GM23338 (cell line): ENCODE results near the gene FXYD7. TPM values are rescaled to one million over a fixed set of nuclear protein-coding genes. Genes with fewer than 3 reads are reported as not detected.

Source experiments
- ATAC-seq: fragments of 200-7000 bp; cut with Tn5 transposase; 3 replicates; pipeline ENCODE4 v1.9.1; 2020
- DNase-seq: peaks from one replicate; pipeline ENCODE4 v3.0.0-alpha.2; 2015; ENCODE audit warnings: low spot score
- H2AFZ ChIP-seq: fragments of 200-600 bp; sonication (generic); 2 replicates; pipeline ENCODE4 v1.8.0; 2016; ENCODE audit warnings: antibody characterized with exemption, mild to moderate bottlenecking, moderate library complexity
- H3F3A ChIP-seq: fragments of 200-600 bp; sonication (generic); replicated peaks from 2 replicates; pipeline ENCODE4 v1.8.0; 2017; ENCODE audit warnings: antibody characterized with exemption, mixed run types, low read depth
- H3K27ac ChIP-seq: fragments of 200-600 bp; sonication (generic); 2 replicates; pipeline ENCODE4 v1.6.1; 2016; ENCODE audit warnings: low read depth
- H3K27me3 ChIP-seq: fragments of 200-600 bp; sonication (generic); 2 replicates; pipeline ENCODE4 v1.8.0; 2016; ENCODE audit warnings: mild to moderate bottlenecking, mixed run types, moderate library complexity; ENCODE audit not compliant: insufficient read depth
- H3K36me3 ChIP-seq: fragments of 200-600 bp; sonication (generic); 2 replicates; pipeline ENCODE4 v1.8.0; 2016; ENCODE audit warnings: mild to moderate bottlenecking; ENCODE audit not compliant: insufficient read depth
- H3K4me1 ChIP-seq: fragments of 200-600 bp; sonication (generic); 2 replicates; pipeline ENCODE4 v1.8.0; 2016; ENCODE audit warnings: mild to moderate bottlenecking, moderate library complexity; ENCODE audit not compliant: insufficient read depth
- H3K4me2 ChIP-seq: fragments of 200-600 bp; sonication (generic); 2 replicates; pipeline ENCODE4 v1.7.1; 2017; ENCODE audit warnings: mixed run types
- H3K4me3 ChIP-seq: fragments of 200-600 bp; sonication (generic); 2 replicates; pipeline ENCODE4 v1.6.1; 2016; ENCODE audit warnings: mixed run types
- H3K79me2 ChIP-seq: fragments of 200-600 bp; sonication (generic); replicated peaks from 2 replicates; pipeline ENCODE4 v1.8.0; 2017; ENCODE audit warnings: mild to moderate bottlenecking; ENCODE audit not compliant: insufficient read depth
- H3K9me2 ChIP-seq: fragments of 200-600 bp; sonication (generic); 2 replicates; pipeline ENCODE4 v1.8.0; 2017; ENCODE audit not compliant: insufficient read depth
- H4K20me1 ChIP-seq: fragments of 200-600 bp; sonication (generic); replicated peaks from 2 replicates; pipeline ENCODE4 v1.8.0; 2017; ENCODE audit warnings: mild to moderate bottlenecking; ENCODE audit not compliant: insufficient read depth
- H3K27ac Mint-ChIP-seq: 2 replicates; pipeline ENCODE4 v1.8.0; 2020; ENCODE audit warnings: inconsistent platforms, mild to moderate bottlenecking, moderate library complexity, mixed read lengths
- H3K27me3 Mint-ChIP-seq: 3 replicates; pipeline ENCODE4 v1.8.0; 2022; ENCODE audit warnings: low read depth, mild to moderate bottlenecking, moderate library complexity, mixed read lengths, inconsistent platforms; ENCODE audit not compliant: insufficient read depth, poor library complexity
- H3K36me3 Mint-ChIP-seq: 3 replicates; pipeline ENCODE4 v1.8.0; 2021; ENCODE audit warnings: low read depth, mild to moderate bottlenecking, inconsistent platforms, moderate library complexity, mixed read lengths
- H3K4me1 Mint-ChIP-seq: 3 replicates; pipeline ENCODE4 v1.8.0; 2020; ENCODE audit warnings: mild to moderate bottlenecking, inconsistent platforms, mixed read lengths
- H3K4me3 Mint-ChIP-seq: 3 replicates; pipeline ENCODE4 v1.8.0; 2021; ENCODE audit warnings: moderate library complexity, mild to moderate bottlenecking, inconsistent platforms, mixed read lengths
- H3K9me3 Mint-ChIP-seq: 3 replicates; pipeline ENCODE4 v1.8.0; 2020; ENCODE audit warnings: moderate library complexity, mild to moderate bottlenecking, inconsistent platforms, mixed read lengths
- CREB1 ChIP-seq: fragments of 250-450 bp; sonication (Bioruptor Pico); IDR thresholded peaks from 2 replicates; pipeline ENCODE4 v1.5.0; 2020; ENCODE audit warnings: low read depth, mild to moderate bottlenecking, moderate library complexity
- EZH2 ChIP-seq: fragments of 200-600 bp; sonication (generic); IDR thresholded peaks from one replicate; pipeline ENCODE4 v1.8.0; 2017; ENCODE audit warnings: antibody characterized with exemption, mild to moderate bottlenecking, low read depth; ENCODE audit not compliant: unreplicated experiment
- EZH2phosphoT487 ChIP-seq: fragments of 200-600 bp; sonication (generic); IDR thresholded peaks from one replicate; pipeline ENCODE4 v1.8.1; 2018; ENCODE audit warnings: antibody characterized with exemption; ENCODE audit not compliant: unreplicated experiment
- JUNB ChIP-seq: IDR thresholded peaks from one replicate; pipeline ENCODE4 v1.6.1; 2016; ENCODE audit warnings: antibody characterized with exemption; ENCODE audit not compliant: unreplicated experiment
- NANOG ChIP-seq: IDR thresholded peaks from 2 replicates; pipeline ENCODE4 v1.6.1; 2016; ENCODE audit warnings: antibody characterized with exemption, borderline replicate concordance
- POLR2AphosphoS5 ChIP-seq: IDR thresholded peaks from 2 replicates; pipeline ENCODE4 v1.6.1; 2016; ENCODE audit warnings: antibody characterized with exemption, low read depth
- STAT1 ChIP-seq: IDR thresholded peaks from one replicate; pipeline ENCODE4 v1.6.1; 2016; ENCODE audit warnings: antibody characterized with exemption; ENCODE audit not compliant: unreplicated experiment
- ZNF114 ChIP-seq: fragments of 250-450 bp; sonication (Bioruptor Pico); IDR thresholded peaks from 2 replicates; pipeline ENCODE4 v1.5.0; 2020; ENCODE audit warnings: mild to moderate bottlenecking, moderate library complexity
- ZNF331 ChIP-seq: fragments of 250-450 bp; sonication (Bioruptor Pico); IDR thresholded peaks from 2 replicates; pipeline ENCODE4 v1.5.0; 2020; ENCODE audit warnings: low read depth, mild to moderate bottlenecking, moderate library complexity
- polyA plus RNA-seq: library from polyadenylated mRNA; unstranded; fragments of >200 nt; fragmentation: Nextera tagmentation; extraction: Ambion mirVana; gene quantifications from 2 replicates; pipeline ENCODE4 v1.2.1, GENCODE V29; 2016
- total RNA-seq: library from RNA; depleted of rRNA; stranded (reverse); fragments of >200 nt; shearing (Covaris generic); gene quantifications from 2 replicates; pipeline ENCODE4 v1.2.3, GENCODE V29; 2014
- TF ChIP-seq, protein P1 (sequence below): fragments of 250-450 bp; sonication (Bioruptor Pico); IDR thresholded peaks from 2 replicates; pipeline ENCODE4 v1.5.0; 2020; ENCODE audit warnings: mild to moderate bottlenecking, moderate library complexity
- TF ChIP-seq, protein P2 (sequence below): IDR thresholded peaks from one replicate; pipeline ENCODE4 v1.6.1; 2018; ENCODE audit warnings: antibody characterized with exemption; ENCODE audit not compliant: unreplicated experiment
- TF ChIP-seq, protein P3 (sequence below), 2 experiments: fragments of 200-600 bp in 1 of 2; sonication (generic) in 1 of 2; conservative IDR thresholded peaks; 2 replicates each; pipeline versions ENCODE4 v1.5.1 to v1.6.1; 2016 to 2017; ENCODE audit warnings: antibody characterized with exemption in 2 of 2, low read depth in 2 of 2, mild to moderate bottlenecking in 2 of 2, moderate library complexity in 1 of 2
- TF ChIP-seq, protein P4 (sequence below): IDR thresholded peaks from 2 replicates; pipeline ENCODE4 v1.6.1; 2016; ENCODE audit warnings: antibody characterized with exemption

FXYD7 gene
- total and polyA plus RNA-seq, 2 experiments from 2014 or later: 9.6 to 44.0 TPM

- TF ChIP-seq, protein P1, sequence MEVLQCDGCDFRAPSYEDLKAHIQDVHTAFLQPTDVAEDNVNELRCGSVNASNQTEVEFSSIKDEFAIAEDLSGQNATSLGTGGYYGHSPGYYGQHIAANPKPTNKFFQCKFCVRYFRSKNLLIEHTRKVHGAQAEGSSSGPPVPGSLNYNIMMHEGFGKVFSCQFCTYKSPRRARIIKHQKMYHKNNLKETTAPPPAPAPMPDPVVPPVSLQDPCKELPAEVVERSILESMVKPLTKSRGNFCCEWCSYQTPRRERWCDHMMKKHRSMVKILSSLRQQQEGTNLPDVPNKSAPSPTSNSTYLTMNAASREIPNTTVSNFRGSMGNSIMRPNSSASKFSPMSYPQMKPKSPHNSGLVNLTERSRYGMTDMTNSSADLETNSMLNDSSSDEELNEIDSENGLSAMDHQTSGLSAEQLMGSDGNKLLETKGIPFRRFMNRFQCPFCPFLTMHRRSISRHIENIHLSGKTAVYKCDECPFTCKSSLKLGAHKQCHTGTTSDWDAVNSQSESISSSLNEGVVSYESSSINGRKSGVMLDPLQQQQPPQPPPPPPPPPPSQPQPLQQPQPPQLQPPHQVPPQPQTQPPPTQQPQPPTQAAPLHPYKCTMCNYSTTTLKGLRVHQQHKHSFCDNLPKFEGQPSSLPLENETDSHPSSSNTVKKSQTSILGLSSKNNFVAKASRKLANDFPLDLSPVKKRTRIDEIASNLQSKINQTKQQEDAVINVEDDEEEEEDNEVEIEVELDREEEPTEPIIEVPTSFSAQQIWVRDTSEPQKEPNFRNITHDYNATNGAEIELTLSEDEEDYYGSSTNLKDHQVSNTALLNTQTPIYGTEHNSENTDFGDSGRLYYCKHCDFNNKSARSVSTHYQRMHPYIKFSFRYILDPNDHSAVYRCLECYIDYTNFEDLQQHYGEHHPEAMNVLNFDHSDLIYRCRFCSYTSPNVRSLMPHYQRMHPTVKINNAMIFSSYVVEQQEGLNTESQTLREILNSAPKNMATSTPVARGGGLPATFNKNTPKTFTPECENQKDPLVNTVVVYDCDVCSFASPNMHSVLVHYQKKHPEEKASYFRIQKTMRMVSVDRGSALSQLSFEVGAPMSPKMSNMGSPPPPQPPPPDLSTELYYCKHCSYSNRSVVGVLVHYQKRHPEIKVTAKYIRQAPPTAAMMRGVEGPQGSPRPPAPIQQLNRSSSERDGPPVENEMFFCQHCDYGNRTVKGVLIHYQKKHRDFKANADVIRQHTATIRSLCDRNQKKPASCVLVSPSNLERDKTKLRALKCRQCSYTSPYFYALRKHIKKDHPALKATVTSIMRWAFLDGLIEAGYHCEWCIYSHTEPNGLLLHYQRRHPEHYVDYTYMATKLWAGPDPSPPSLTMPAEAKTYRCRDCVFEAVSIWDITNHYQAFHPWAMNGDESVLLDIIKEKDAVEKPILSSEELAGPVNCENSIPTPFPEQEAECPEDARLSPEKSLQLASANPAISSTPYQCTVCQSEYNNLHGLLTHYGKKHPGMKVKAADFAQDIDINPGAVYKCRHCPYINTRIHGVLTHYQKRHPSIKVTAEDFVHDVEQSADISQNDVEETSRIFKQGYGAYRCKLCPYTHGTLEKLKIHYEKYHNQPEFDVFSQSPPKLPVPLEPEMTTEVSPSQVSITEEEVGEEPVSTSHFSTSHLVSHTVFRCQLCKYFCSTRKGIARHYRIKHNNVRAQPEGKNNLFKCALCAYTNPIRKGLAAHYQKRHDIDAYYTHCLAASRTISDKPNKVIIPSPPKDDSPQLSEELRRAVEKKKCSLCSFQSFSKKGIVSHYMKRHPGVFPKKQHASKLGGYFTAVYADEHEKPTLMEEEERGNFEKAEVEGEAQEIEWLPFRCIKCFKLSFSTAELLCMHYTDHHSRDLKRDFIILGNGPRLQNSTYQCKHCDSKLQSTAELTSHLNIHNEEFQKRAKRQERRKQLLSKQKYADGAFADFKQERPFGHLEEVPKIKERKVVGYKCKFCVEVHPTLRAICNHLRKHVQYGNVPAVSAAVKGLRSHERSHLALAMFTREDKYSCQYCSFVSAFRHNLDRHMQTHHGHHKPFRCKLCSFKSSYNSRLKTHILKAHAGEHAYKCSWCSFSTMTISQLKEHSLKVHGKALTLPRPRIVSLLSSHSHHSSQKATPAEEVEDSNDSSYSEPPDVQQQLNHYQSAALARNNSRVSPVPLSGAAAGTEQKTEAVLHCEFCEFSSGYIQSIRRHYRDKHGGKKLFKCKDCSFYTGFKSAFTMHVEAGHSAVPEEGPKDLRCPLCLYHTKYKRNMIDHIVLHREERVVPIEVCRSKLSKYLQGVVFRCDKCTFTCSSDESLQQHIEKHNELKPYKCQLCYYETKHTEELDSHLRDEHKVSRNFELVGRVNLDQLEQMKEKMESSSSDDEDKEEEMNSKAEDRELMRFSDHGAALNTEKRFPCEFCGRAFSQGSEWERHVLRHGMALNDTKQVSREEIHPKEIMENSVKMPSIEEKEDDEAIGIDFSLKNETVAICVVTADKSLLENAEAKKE (CRISPR knock-in tag): no peak
- TF ChIP-seq CREB1 (CRISPR knock-in tag) (no peak), EZH2 (no peak), POLR2AphosphoS5 (no peak), ZNF331 (no peak), NANOG (no peak), STAT1 (no peak), ZNF114 (no peak), EZH2phosphoT487 (no peak), JUNB (no peak)
- TF ChIP-seq, protein P2, sequence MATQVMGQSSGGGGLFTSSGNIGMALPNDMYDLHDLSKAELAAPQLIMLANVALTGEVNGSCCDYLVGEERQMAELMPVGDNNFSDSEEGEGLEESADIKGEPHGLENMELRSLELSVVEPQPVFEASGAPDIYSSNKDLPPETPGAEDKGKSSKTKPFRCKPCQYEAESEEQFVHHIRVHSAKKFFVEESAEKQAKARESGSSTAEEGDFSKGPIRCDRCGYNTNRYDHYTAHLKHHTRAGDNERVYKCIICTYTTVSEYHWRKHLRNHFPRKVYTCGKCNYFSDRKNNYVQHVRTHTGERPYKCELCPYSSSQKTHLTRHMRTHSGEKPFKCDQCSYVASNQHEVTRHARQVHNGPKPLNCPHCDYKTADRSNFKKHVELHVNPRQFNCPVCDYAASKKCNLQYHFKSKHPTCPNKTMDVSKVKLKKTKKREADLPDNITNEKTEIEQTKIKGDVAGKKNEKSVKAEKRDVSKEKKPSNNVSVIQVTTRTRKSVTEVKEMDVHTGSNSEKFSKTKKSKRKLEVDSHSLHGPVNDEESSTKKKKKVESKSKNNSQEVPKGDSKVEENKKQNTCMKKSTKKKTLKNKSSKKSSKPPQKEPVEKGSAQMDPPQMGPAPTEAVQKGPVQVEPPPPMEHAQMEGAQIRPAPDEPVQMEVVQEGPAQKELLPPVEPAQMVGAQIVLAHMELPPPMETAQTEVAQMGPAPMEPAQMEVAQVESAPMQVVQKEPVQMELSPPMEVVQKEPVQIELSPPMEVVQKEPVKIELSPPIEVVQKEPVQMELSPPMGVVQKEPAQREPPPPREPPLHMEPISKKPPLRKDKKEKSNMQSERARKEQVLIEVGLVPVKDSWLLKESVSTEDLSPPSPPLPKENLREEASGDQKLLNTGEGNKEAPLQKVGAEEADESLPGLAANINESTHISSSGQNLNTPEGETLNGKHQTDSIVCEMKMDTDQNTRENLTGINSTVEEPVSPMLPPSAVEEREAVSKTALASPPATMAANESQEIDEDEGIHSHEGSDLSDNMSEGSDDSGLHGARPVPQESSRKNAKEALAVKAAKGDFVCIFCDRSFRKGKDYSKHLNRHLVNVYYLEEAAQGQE: no peak
- TF ChIP-seq, protein P3, sequence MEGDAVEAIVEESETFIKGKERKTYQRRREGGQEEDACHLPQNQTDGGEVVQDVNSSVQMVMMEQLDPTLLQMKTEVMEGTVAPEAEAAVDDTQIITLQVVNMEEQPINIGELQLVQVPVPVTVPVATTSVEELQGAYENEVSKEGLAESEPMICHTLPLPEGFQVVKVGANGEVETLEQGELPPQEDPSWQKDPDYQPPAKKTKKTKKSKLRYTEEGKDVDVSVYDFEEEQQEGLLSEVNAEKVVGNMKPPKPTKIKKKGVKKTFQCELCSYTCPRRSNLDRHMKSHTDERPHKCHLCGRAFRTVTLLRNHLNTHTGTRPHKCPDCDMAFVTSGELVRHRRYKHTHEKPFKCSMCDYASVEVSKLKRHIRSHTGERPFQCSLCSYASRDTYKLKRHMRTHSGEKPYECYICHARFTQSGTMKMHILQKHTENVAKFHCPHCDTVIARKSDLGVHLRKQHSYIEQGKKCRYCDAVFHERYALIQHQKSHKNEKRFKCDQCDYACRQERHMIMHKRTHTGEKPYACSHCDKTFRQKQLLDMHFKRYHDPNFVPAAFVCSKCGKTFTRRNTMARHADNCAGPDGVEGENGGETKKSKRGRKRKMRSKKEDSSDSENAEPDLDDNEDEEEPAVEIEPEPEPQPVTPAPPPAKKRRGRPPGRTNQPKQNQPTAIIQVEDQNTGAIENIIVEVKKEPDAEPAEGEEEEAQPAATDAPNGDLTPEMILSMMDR (conservative IDR thresholded peaks at IDR 0.05; ENCODE audit: low read depth in 2 of 2): no peak
- TF ChIP-seq, protein P4, sequence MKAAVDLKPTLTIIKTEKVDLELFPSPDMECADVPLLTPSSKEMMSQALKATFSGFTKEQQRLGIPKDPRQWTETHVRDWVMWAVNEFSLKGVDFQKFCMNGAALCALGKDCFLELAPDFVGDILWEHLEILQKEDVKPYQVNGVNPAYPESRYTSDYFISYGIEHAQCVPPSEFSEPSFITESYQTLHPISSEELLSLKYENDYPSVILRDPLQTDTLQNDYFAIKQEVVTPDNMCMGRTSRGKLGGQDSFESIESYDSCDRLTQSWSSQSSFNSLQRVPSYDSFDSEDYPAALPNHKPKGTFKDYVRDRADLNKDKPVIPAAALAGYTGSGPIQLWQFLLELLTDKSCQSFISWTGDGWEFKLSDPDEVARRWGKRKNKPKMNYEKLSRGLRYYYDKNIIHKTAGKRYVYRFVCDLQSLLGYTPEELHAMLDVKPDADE: no peak
Measured at GRCh38 chr19:35115177-35115951, 27.7 kb upstream of the FXYD7 start, which contains the start of gene FXYD3. TSS of gene FXYD3 (plus strand) at chr19:35115823. CDS start at chr19:35119377, 3,554 bp downstream.

More at GRCh38 chr19:35115177-35115951, 27.7 kb upstream of the FXYD7 start, which contains the start of gene FXYD3:
- Histone ChIP-seq H3K4me1 (peaks cover 27% of the 10 kb centered on the region), H3K79me2 (no peaks in the 10 kb centered on the region), H3K4me3 (peak within 1 kb of the TSS; percentile 52), H3K4me2 (peak within 1 kb of the TSS; percentile 75), H3K27me3 (no peaks in the 10 kb centered on the region), H3K9me2 (no peaks in the 10 kb centered on the region), H3K36me3 (no peaks in the 10 kb centered on the region), H3F3A (no peaks in the 10 kb centered on the region), H2AFZ (peak within 1 kb of the TSS; percentile 93), H3K27ac (no peak within 1 kb of the TSS), H4K20me1 (no peaks in the 10 kb centered on the region)
- H3K4me3 Mint-ChIP-seq: peak within 1 kb of the TSS; percentile 73
- H3K36me3 Mint-ChIP-seq: no peaks in the 10 kb centered on the region
- peaks cover 41% of the 10 kb centered on the region for H3K4me1 Mint-ChIP-seq
- DNase-seq: no peak
- peaks cover 29% of the 10 kb centered on the region for H3K27me3 Mint-ChIP-seq
- peak; percentile 5 for ATAC-seq
- no peaks in the 10 kb centered on the region; the same call in 2 of the 3 replicates for H3K9me3 Mint-ChIP-seq
- H3K27ac Mint-ChIP-seq: no peak within 1 kb of the TSS
